ENCODE results near the gene ANKDD1B. TPM values are rescaled to one million over a fixed set of nuclear protein-coding genes. Genes with fewer than 3 reads are reported as not detected.
"Not testable (repeated sequence)": the region's sequence is repeated elsewhere in the genome, so short reads cannot be mapped to it uniquely, and the experiment has no call there.

ANKDD1B gene
- total RNA-seq, 2 experiments from 2014 or later, result not detected

- H3K9me3 Mint-ChIP-seq, DNase-seq, H3K27ac Mint-ChIP-seq, H3K4me3 Mint-ChIP-seq, H3K4me1 Mint-ChIP-seq: not testable (repeated sequence)
- Mint-ChIP-seq H3K27me3 (peaks cover 23% of the 10 kb centered on the region), H3K36me3 (peaks cover 23% of the 10 kb centered on the region)
Observed at GRCh38 chr5:75607341-75607740, 3.9 kb upstream of the ANKDD1B start.

- Mint-ChIP-seq H3K27ac (no peak overlapping the region), H3K9me3 (no peaks in the 10 kb centered on the region), H3K36me3 (peaks cover 17% of the 10 kb centered on the region), H3K27me3 (peaks cover 31% of the 10 kb centered on the region), H3K4me1 (peaks cover 2% of the 10 kb centered on the region), H3K4me3 (no peak overlapping the region)
- no peak for DNase-seq
Observed at GRCh38 chr5:75608870-75609269, 2.4 kb upstream of the ANKDD1B start.

- H3K4me3 Mint-ChIP-seq, result no peak overlapping the region
Observed at GRCh38 chr5:75610201-75610600, 1.1 kb upstream of the ANKDD1B start.

GRCh38 chr5:75610859-75611310 is 368 bp upstream of the ANKDD1B start:
- not testable (repeated sequence) for H3K9me3 Mint-ChIP-seq, H3K27ac Mint-ChIP-seq, H3K4me1 Mint-ChIP-seq, DNase-seq, H3K4me3 Mint-ChIP-seq
- H3K36me3 Mint-ChIP-seq, result peaks cover 11% of the 10 kb centered on the region
- peaks cover 31% of the 10 kb centered on the region for H3K27me3 Mint-ChIP-seq

More at GRCh38 chr5:75610201-75610600, 1.1 kb upstream of the ANKDD1B start:
- no peaks in the 10 kb centered on the region for H3K9me3 Mint-ChIP-seq
- H3K4me1 Mint-ChIP-seq, result peaks cover 2% of the 10 kb centered on the region
- H3K36me3 Mint-ChIP-seq, result peaks cover 11% of the 10 kb centered on the region
- no peak overlapping the region for H3K27ac Mint-ChIP-seq
- DNase-seq, result no peak
- peaks cover 31% of the 10 kb centered on the region for H3K27me3 Mint-ChIP-seq

GRCh38 chr5:75612226-75612569 is 945 bp downstream of the ANKDD1B start:
- DNase-seq, result no peak
- peaks cover 2% of the 10 kb centered on the region for H3K4me1 Mint-ChIP-seq
- H3K36me3 Mint-ChIP-seq, result peaks cover 5% of the 10 kb centered on the region
- no peak overlapping the region for H3K4me3 Mint-ChIP-seq
- H3K27me3 Mint-ChIP-seq, result peaks cover 31% of the 10 kb centered on the region
- H3K27ac Mint-ChIP-seq, result no peak overlapping the region
- no peaks in the 10 kb centered on the region for H3K9me3 Mint-ChIP-seq

GRCh38 chr5:75612901-75613300 is 1.6 kb downstream of the ANKDD1B start:
- Mint-ChIP-seq H3K4me3 (no peak overlapping the region), H3K4me1 (peaks cover 2% of the 10 kb centered on the region), H3K36me3 (peaks cover 5% of the 10 kb centered on the region), H3K27ac (no peak overlapping the region), H3K27me3 (peaks cover 31% of the 10 kb centered on the region), H3K9me3 (no peaks in the 10 kb centered on the region)
- no peak for DNase-seq

- Mint-ChIP-seq H3K4me3 (no peak overlapping the region), H3K27me3 (peaks cover 31% of the 10 kb centered on the region), H3K36me3 (peaks cover 5% of the 10 kb centered on the region), H3K27ac (no peak overlapping the region), H3K9me3 (no peaks in the 10 kb centered on the region), H3K4me1 (peaks cover 2% of the 10 kb centered on the region)
- DNase-seq, result no peak
Observed at GRCh38 chr5:75614176-75614575, 2.9 kb downstream of the ANKDD1B start.

- Mint-ChIP-seq H3K36me3 (peaks cover 2% of the 10 kb centered on the region), H3K9me3 (no peaks in the 10 kb centered on the region), H3K4me1 (no peaks in the 10 kb centered on the region), H3K27ac (no peak overlapping the region), H3K4me3 (no peak overlapping the region), H3K27me3 (peaks cover 14% of the 10 kb centered on the region)
- no peak for DNase-seq
Observed at GRCh38 chr5:75616371-75616881, 5.2 kb downstream of the ANKDD1B start.

GRCh38 chr5:75616971-75617621 is 5.8 kb downstream of the ANKDD1B start:
- no peak overlapping the region for H3K27ac Mint-ChIP-seq
- H3K9me3 Mint-ChIP-seq, result no peaks in the 10 kb centered on the region
- H3K36me3 Mint-ChIP-seq, result peaks cover 2% of the 10 kb centered on the region
- no peaks in the 10 kb centered on the region for H3K4me1 Mint-ChIP-seq
- DNase-seq, result no peak
- H3K27me3 Mint-ChIP-seq, result peaks cover 9% of the 10 kb centered on the region
- H3K4me3 Mint-ChIP-seq, result no peak overlapping the region

- Mint-ChIP-seq H3K4me1 (no peaks in the 10 kb centered on the region), H3K4me3 (no peak overlapping the region), H3K27ac (no peak overlapping the region), H3K9me3 (no peaks in the 10 kb centered on the region), H3K27me3 (peaks cover 3% of the 10 kb centered on the region), H3K36me3 (peaks cover 2% of the 10 kb centered on the region)
- DNase-seq, result no peak
Observed at GRCh38 chr5:75617736-75618352, 6.6 kb downstream of the ANKDD1B start.

- Mint-ChIP-seq H3K9me3 (no peaks in the 10 kb centered on the region), H3K4me1 (no peaks in the 10 kb centered on the region), H3K27ac (no peak overlapping the region), H3K36me3 (no peaks in the 10 kb centered on the region), H3K27me3 (no peaks in the 10 kb centered on the region), H3K4me3 (no peak overlapping the region)
- no peak for DNase-seq
Observed at GRCh38 chr5:75620184-75620959, 9.1 kb downstream of the ANKDD1B start.

- Mint-ChIP-seq H3K4me3 (no peak overlapping the region), H3K27ac (no peak overlapping the region), H3K27me3 (no peaks in the 10 kb centered on the region), H3K9me3 (no peaks in the 10 kb centered on the region), H3K4me1 (peaks cover 9% of the 10 kb centered on the region), H3K36me3 (no peaks in the 10 kb centered on the region)
- DNase-seq, result no peak
Observed at GRCh38 chr5:75622564-75622963, 11.3 kb downstream of the ANKDD1B start.

GRCh38 chr5:75623846-75624245 is 12.6 kb downstream of the ANKDD1B start:
- no peaks in the 10 kb centered on the region for H3K27me3 Mint-ChIP-seq
- DNase-seq, result no peak
- no peak overlapping the region for H3K4me3 Mint-ChIP-seq
- no peaks in the 10 kb centered on the region for H3K9me3 Mint-ChIP-seq
- H3K36me3 Mint-ChIP-seq, result no peaks in the 10 kb centered on the region
- H3K27ac Mint-ChIP-seq, result no peak overlapping the region
- H3K4me1 Mint-ChIP-seq, result peaks cover 9% of the 10 kb centered on the region

- Mint-ChIP-seq H3K36me3 (no peaks in the 10 kb centered on the region), H3K27ac (no peak overlapping the region), H3K27me3 (no peaks in the 10 kb centered on the region), H3K4me3 (no peak overlapping the region), H3K9me3 (no peaks in the 10 kb centered on the region), H3K4me1 (peaks cover 9% of the 10 kb centered on the region)
- DNase-seq, result no peak
Observed at GRCh38 chr5:75626959-75627358, 15.7 kb downstream of the ANKDD1B start.

GRCh38 chr5:75627801-75628200 is 16.5 kb downstream of the ANKDD1B start:
- Mint-ChIP-seq H3K27me3 (no peaks in the 10 kb centered on the region), H3K9me3 (no peaks in the 10 kb centered on the region), H3K4me3 (no peak overlapping the region), H3K4me1 (peaks cover 9% of the 10 kb centered on the region), H3K27ac (no peak overlapping the region), H3K36me3 (no peaks in the 10 kb centered on the region)
- no peak for DNase-seq
